ENCODE data around the gene TRUB2.
"Not testable (repeated sequence)": the region's sequence is repeated elsewhere in the genome, so short reads cannot be mapped to it uniquely, and the experiment has no call there.

The TRUB2 gene

DNA sequence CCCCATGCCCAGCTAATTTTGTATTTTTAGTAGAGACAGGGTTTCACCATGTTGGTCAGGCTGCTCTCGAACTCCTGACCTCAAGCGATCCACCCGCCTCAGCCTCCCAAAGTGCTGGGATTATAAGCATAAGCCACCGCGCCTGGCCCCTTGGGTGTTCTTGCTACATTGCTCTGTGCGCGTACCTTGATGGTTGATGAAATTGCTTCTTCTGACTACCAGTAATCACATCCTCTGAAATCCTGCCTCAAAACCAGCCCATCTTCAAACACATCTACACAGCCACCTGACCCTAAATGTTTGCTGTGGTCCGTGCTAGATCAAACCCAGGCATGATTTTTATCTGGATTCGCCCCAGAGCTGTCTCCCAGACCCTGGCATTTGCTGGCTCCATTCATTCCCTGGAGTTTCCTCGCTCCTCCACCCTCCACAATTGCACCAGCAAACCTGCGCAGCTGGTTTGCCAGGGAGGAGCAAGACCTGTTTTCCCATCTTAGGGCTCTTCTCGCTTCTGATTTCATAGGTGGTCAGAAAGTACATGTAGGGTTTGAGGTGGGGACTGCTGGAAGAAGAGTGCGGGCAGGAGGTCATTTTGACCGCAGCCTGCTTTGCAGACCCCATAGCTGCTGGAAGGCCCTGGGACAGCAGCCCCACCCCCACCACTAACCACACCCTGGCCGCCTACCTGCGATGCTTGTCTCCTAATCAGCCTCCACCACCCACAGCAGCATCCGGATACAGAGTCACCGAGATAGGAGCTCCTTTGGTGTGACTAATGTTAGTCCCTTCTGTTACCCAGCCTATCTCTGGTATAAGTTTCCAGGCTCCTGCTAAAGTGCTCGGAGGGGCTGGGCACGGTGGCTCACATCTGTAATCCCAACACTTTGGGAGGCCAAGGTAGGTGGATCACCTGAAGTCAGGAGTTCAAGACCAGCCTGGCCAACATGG lies 23.4 kb downstream of the TRUB2 start:
- no peak for DNase-seq (ENCODE audit: low read depth)

DNA sequence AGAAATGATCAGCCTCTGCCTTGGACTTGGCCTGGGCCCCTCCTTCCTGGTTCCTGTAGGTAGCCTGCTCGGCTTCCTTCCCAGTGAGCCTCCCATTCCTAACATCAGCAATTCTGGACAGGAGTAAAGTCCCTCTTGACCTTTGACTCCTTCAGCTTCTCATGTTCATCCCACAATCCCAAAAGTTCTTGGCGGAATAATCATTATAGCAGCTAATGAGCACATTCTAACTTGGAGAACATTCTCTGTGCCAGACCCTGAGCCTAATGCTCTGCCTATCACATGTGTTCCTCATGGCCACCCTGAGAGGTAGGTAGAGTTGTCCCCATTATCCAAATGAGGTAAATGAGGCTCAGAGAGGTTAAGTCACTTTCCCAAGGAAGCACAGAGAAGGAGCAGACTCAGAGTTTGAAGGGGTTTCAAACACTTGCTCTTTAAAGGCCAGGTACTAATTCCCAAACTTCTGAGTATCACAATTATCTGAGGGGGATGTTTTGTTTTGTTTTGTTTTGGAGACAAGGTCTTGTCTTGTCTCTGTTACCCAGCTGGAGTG lies 24.9 kb downstream of the TRUB2 start:
- DNase-seq (ENCODE audit: low read depth): no peak

DNA sequence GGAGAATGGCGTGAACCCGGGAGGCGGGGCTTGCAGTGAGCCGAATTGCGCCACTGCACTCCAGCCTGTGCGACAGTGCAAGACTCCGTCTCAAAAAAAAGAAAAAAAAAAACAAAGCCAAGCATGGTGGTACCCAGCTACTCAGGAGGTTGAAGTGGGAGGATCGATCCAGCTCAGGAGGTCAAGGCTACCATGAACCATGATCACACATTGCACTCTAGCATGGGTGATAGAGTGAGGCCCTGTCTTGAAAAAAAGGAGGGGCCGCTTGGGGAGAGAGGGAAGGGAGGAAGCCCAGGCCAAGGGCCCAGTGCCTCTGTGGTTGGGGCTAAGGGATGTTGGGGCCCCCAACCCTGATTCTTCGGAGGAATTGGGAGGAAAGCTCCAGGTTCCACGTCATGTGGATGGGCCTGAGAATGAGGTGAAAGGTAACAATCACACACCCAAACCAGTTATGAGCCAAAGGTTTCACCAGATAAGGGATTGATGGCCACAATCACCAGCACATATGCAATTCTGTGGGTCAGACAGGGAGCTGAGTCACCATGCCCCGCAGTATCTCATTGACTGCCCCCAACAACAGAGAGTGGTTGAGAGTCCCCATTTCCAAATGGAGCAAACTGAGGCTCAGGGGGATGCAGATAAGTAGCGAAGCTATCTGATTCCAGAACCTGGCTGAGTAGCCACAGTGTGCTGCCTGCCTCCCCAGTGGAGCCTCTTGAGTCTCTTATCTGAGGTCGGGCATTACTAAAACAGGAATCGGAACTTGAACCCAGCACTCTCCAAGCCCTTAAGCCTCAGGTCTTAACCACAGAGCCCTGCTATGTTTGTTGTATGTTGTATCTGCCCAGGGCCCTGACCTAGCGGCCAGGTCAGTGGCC lies 25.7 kb downstream of the TRUB2 start:
- DNase-seq (ENCODE audit: low read depth): no peak

DNA sequence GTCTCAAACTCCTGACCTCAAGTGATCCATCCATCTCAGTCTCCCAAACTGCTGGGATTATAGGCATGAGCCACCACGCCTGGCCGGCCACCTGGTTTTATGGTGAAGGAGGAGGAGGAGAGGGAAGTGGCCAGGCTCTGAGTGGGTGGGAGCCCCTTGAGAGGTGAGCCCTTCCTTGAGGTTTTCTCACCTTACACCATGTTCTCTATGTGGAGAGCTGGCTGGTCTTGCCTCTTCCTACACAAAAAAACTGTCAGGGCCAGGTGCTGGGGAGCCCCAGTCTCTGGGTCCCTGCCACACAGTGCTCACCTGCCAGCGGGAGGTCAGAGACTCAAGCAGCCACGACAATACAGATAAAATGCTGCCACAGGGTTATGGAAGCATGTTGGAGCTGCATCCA lies 28.1 kb downstream of the TRUB2 start:
- no peak for DNase-seq (ENCODE audit: low read depth)

DNA sequence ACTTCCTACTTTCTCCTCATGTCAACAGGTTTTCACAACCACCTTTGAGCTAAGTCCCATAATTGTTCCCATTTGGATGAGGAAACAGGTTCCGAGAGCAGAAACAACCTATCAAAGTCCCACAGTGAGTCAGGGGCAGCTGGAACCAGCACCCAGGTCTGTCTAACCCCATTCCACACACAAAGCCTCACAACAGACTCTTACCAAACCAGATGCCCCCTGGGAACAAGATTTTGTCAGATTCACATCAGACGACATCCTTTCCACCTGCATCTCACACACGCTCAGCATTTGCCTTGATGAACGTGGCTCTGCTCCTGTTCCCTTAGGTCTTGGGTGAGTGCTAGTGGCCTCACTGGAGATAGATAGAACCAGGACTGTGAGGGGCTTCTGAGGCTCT lies 29.2 kb downstream of the TRUB2 start:
- no peak for DNase-seq (ENCODE audit: low read depth)

GRCh38 chr9:128292009-128292408 lies 30.2 kb downstream of the TRUB2 start:
- DNase-seq (ENCODE audit: low read depth): no peak

GRCh38 chr9:128288273-128289004 lies 33.8 kb downstream of the TRUB2 start:
- no peak for DNase-seq (ENCODE audit: low read depth)

DNA sequence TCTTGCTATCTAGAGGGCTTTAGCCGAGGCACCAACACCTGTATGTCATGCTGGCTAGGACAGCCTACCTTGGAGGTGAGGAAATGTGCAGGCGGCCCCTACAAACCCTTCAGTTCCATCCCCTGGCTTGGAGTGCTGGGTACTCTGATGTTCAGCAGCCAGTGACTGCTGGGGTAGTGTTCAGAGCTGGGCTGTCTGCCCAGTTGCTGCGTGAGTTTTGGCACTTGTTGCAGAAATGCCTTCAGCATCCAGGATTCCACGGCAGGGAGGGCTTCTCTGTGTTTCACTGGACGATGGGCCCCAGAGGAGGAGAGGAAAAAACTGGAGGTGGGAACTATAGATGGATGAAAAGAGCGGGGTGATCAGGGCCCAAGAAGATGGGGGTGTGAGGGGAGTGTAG lies 35.8 kb downstream of the TRUB2 start:
- DNase-seq (ENCODE audit: low read depth): no peak

- DNase-seq (ENCODE audit: low read depth): no peak
Observed at GRCh38 chr9:128285033-128285784, 37.0 kb downstream of the TRUB2 start.

DNA sequence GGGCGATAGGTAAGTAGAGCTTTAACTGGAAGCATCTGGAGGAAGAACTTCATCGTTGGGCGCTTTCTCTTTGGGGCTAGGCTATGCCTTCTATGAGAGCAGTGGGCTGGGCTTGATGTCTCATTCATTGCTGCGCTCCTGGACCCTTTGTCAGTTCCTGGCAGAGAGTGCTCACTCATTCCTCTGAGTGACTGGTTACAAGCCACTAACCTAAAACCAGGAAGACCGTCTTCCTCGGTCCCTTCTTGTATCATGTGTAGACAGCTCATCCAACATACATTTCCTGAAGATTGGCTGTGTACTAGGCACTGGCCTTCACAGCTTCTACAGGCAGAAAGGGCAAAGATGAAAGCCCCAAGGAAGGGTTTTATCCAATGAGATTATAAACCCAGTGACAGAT lies 39.7 kb downstream of the TRUB2 start:
- DNase-seq (ENCODE audit: low read depth): no peak

DNA sequence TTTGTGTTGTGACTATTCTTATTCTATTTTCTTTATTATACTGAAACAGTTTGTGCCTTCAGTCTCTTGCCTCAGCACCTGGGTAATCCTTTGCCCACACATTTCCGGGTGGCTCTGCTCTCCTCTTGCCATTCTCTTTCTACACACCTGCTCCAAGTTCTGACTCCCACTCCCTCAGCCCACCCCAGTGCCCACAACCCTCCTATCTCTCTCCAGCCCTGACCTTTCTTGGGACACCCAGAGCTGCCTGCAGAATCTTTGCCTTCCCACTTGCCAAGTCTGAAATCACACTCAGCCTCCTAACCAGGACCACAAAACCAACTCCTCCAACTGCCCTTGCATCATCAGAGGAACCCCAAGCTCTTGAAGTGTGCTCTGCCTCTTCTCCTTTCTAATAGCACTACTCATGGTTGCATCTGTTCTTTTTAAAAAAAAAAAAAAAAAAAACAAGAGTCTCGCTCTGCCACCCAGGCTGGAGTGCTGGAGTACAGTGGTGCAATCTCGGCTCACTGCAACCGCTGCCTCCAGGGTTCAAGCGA lies 42.1 kb downstream of the TRUB2 start:
- no peak for DNase-seq (ENCODE audit: low read depth)

DNA sequence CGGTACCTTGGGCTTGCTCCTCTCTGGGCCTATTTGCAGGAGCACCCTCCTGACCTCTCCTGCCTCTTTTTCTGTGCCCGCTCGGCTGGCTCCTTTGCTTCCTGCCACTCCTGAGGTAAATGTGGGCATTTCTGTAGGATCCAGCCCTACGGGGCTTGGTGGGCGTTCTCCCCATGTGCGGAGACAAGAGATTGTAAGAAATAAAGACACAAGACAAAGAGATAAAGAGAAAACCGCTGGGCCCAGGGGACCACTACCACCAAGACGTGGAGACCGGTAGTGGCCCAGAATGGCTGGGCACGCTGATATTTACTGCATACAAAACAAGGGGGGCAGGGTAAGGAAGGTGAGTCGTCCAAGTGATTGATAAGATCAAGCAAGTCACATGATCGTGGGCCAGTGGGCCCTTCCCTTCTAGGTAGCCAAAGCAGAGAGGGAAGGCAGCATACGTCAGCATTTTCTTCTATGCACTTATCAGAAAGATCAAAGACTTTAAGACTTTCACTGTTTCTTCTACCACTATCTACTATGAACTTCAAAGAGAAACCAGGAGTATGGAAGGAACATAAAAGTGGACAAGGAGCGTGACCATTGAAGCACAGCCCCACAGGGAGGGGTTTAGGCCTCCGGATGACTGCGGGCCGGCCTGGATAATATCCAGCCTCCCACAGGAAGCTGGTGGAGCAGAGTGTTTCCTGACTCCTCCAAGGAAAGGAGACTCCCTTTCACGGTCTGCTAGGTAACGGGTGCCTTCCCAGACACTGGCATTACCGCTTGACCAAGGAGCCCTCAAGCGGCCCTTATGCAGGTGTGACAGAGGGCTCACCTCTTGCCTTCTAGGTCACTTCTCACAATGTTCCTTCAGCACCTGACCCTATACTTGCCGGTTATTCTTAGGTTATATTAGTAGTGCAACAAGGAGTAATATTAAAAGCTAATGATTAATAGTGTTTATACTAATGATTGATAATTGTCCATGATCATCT lies 42.9 kb downstream of the TRUB2 start:
- DNase-seq (ENCODE audit: low read depth): not testable (repeated sequence)

GRCh38 chr9:128276574-128277270 lies 45.5 kb downstream of the TRUB2 start:
- DNase-seq (ENCODE audit: low read depth): no peak

DNA sequence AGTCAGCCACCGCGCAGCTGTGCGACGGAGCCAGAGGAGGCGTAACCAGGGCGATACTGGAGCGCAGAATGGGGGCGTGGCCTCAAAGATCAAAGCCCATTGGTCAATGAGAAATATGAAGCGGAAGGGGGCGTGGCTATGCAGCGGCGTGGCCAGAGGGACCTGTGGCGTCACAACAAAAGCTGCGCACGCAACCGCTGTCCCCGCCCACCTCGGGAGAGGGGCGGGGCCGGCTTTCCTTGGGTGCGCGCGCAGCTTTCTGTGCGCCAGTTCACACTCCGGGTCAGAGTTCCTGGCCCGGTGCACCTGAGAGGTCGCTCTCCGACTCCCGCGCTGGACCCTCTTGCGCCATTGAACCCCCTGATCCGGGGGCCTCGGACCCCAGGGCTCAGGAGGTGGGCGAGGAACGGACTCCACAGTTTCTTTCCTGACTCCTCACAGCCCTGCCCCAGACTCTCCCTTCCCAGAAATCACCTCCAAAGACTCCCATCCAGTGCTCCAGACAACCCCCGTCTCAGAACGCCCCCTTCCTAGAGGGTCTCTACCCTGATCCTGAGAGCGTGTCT lies 46.2 kb downstream of the TRUB2 start, which contains the start of gene SWI5:
SWI5 (plus strand) TSS at position 269 of the 566 bp plus-strand sequence.
- DNase-seq (ENCODE audit: low read depth): peak; percentile 100

- DNase-seq (ENCODE audit: low read depth): no peak
Observed at GRCh38 chr9:128275198-128276007, 46.8 kb downstream of the TRUB2 start, which contains the start of gene GOLGA2. Gene GOLGA2 (minus strand): TSS chr9:128276007. CDS start chr9:128275976, 31 bp downstream.

DNA sequence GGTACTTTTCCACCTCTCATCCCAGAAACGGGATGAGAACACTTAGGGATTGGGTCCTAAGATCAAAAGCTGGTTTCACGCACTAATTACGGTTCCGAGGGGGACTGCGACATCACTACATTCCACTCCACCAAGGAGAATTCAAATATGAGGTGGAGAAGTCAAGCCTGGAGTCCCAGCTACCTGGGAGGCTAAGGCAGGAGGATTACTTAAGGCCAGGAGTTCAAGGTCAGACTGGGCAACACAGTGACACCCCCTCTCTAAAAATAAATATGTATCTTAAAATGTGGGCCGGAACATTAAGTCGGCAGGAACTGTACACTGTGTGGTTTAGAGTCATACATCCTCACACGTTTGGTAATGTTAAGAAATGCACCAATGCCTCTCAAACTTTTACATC lies 48.0 kb downstream of the TRUB2 start:
- no peak for DNase-seq (ENCODE audit: low read depth)

DNA sequence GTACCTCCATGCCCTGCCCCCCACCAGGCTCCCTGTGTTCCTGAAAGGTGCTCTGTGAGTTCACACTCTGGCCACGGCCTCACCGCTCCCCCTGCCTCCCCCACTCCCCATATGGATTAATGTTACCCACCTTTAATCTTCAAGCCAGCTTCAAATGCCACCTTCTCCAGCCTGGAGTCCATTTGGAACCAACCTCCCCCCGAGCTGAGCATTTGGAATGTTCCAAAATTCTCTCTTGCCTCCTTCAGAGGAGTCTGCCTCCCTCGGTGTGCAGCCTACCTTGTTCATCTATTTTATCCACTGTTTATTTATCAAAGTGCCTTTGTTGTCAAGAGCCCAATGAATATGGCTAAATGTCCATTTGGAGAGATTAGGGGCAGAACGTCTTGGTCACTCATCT lies 50.7 kb downstream of the TRUB2 start:
- no peak for DNase-seq (ENCODE audit: low read depth)

GRCh38 chr9:128271112-128271511 lies 51.1 kb downstream of the TRUB2 start:
- DNase-seq (ENCODE audit: low read depth): no peak
